Limb (tissue), 2 donors: ENCODE results near the gene CTDSPL.

ENCODE experiments used
- DNase-seq, 2 donors: peaks; one replicate each; pipeline ENCODE4 v3.0.0-alpha.2; 2016; ENCODE audit errors: extremely low spot score in 2 of 2

CTDSPL gene

GRCh38 chr3:38000242-38000916 lies 138.7 kb downstream of the CTDSPL start:
- DNase-seq = no peak

DNA sequence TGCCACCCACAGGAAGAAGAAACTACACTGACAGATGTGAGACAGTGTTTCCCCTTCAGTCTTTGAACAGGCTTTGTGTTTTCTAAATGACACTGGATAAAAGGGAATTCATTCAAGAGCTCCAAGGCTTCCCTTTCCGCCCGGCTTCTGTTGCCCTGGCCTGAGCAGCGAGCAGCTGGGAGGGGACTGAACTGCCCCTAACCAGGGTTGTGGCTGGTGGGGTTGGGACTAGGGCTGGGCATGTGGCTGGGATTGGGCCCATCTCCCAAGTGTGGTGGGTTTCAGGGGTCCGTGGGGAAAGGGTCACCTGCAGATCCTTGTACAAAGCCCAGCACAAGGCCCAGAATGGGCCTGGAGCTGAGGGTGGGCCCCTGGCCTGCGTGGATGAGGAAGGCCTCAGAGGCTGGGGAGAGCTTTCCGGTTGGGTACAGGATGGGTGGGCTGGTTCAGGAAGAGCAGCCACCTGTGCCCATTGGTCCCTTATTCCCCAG lies 139.3 kb downstream of the CTDSPL start:
- DNase-seq = no peak

DNA sequence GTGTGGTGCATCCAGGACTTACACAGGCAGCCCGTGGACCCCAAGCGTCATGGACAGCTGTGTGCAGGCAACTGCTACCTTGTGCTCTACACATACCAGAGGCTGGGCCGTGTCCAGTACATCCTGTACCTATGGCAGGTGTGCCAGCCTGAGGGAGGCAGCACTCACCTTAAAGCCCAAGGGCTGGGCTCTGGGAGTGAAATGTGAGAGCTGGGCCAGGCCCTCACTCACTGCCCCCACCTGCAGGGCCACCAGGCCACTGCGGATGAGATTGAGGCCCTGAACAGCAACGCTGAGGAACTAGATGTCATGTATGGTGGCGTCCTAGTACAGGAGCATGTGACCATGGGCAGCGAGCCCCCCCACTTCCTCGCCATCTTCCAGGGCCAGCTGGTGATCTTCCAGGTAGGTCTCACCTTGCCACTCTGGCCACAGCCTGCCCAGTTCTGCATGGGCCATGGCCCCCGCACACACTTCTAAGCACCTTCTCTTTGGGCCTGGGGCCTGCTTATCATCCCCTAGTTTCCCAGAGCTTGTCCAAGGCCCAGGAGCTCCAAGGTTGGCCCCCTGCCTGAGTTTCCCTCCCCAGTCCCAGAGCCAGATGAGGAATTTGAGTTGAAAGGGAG lies 139.9 kb downstream of the CTDSPL start:
- DNase-seq = no peak

- no peak for DNase-seq
These were observed 140.7 kb downstream of the CTDSPL start for GRCh38 chr3:38002291-38002876.

GRCh38 chr3:38002940-38003339 lies 141.3 kb downstream of the CTDSPL start:
- no peak for DNase-seq

GRCh38 chr3:38003371-38003816 lies 141.7 kb downstream of the CTDSPL start:
- peak in 1 of 2 donors; percentile 83 for DNase-seq

GRCh38 chr3:38003817-38004414 lies 142.2 kb downstream of the CTDSPL start:
- DNase-seq = no peak

DNA sequence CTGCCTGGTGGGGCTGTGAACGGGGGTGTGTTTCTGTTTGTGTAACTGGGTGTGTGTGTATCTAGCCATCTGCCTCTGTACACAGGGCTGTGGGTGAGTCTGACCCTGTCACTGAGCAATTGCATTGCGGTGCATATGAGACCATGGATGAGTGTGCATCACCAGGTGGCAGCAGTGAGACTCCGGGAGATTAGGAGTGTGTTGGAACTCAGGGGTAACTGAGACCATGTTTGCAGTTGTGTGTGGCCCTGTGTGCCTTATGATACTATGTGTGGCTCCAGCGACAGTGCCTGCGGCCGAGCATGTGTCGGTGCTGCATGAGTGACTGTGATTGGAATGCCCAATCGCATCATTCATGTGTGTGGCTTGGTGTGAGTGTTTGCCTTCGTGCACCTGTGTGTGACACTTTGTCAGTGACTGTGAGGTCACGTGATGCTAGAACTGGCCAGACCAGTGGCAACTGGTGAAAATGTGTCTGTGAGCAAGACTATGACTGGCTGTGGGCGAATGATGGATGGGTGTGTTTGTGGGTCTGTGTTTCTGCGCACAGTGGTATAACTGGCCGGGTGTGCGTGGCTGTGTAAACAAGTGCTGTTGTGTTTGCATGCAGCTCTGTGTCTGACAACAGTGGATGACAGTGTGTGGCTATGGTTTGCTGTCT lies 142.9 kb downstream of the CTDSPL start:
- peak; percentile 24 to 77 for DNase-seq

DNA sequence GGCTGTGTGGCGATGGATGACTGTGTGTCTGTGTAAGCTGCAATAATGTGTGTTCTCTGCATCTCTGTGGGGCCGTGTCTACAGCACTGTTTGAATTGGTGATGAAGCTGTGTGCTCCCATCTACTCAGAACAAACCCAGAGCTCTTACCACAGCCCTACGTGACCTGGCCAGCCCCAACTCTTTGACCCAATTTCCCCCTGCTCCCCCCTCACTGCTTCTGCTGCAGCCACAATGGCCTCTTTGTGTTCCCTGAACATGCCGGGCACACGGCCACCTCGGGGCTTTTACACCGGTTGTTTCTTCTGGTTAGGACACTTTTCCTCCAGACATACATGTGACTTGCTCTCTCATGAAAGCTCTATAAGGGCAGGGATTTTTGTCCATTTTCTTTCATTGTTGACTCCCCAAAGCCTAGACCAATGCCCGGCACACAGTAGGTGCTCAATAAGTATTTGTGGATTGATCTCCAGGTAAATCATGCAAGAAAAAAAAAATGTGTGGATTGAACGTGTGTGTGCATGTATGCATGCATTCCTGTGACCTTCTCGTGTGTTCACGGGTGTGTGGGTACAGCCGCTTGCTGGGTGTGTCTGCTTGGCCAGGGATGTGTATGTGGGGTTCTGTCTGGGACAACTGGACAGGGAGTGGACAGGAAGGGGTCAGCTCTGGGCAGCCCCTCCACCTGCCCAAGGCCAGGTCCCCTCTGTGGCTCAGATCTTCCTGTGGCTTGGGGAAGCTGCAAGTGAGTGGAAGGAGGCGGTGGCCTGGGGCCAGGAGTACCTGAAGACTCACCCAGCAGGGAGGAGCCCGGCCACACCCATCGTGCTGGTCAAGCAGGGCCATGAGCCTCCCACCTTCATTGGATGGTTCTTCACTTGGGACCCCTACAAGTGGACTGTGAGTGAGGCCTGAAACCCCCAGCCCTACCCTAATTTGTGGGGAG lies 143.7 kb downstream of the CTDSPL start:
- DNase-seq = peak in 1 of 2 donors; percentile 67

GRCh38 chr3:38006031-38006430 lies 144.4 kb downstream of the CTDSPL start:
- no peak for DNase-seq

DNA sequence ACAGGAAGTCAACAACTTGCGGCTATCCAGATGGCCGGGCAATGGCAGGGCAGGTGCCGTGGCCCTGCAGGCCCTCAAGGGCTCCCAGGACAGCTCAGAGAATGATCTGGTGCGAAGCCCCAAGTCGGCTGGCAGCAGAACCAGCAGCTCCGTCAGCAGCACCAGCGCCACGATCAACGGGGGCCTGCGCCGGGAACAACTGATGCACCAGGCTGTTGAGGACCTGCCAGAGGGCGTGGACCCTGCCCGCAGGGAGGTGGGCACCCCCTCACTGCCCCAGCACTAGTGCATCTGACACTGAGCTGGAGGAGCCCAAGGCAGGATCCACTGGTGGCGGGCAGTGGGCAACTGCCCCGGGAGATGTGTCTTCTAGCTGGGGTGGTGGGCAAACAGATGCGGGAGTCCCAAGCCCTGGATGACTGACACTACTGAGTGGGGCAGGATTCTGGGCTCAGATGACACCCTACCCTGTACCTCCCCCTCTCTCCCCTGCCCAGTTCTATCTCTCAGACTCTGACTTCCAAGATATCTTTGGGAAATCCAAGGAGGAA lies 144.8 kb downstream of the CTDSPL start:
- no peak for DNase-seq

GRCh38 chr3:38007754-38008090 lies 146.0 kb downstream of the CTDSPL start:
- DNase-seq = no peak

DNA sequence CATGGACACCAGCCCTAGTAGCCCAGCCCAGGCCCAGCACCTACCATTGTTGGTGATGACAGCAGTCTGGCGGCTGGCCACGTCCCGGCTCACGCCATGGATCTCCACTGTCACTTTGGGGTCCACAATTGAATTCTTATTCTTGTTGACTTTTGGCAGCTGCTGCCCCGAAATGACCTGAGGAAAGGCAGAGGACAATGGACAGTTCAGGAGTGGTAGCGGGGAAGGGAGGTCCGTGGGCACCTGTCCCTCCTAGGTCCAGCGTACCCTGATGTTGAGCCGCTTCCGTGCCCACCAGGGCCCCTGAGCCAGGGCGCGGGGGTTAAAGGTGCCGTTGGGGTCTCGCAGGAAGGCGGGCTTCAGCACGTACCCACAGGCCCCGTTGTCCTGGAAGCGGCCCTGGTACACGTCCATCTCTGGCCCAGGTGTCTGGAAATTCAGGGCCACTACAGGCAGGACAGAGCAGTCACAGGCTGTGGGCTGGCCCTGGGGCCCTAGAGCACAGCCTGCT lies 146.6 kb downstream of the CTDSPL start:
- no peak for DNase-seq

- DNase-seq = no peak
These were observed 147.4 kb downstream of the CTDSPL start for GRCh38 chr3:38008971-38009580.

DNA sequence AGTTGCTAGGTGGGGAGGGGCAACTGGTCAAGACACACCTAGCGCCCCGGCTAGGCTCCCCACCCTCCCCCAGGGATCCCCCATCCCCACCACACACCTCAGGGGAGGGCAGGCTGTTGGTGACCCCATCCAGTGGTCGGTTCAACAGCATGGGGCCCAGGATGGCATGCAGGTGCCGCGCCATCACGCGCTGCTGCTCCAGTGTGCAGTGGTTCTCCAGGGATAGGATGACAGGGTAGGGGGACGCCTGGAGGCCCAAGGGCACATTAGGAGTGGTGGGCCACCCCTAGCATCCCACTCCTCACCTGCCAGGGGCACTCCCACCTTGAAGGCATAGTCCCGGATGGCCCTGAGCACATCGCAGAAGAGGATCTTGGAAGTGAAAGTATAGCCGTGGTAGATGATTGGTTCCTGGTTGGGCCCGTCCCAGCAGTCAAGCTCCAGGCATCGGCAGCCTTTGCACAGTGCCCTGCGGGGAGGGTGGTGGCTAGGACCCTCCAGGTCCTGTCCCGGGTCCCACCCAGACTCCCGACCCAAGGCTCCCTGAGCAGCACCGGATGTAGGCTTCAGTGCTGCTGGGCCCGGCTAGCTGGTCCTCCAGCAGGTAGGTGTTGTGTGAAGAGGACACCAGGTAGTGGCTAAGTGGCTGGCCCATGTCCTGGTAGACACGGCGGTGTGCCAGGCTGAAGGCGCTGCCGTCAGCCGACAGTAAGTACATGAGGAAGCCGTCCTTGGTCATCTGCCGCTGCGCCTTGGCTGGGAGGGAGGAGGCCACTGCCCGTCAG lies 148.3 kb downstream of the CTDSPL start:
- DNase-seq = no peak

- no peak for DNase-seq
These were observed 149.4 kb downstream of the CTDSPL start for GRCh38 chr3:38011111-38011510.

GRCh38 chr3:38015485-38015884 lies 153.8 kb downstream of the CTDSPL start:
- DNase-seq = no peak

DNA sequence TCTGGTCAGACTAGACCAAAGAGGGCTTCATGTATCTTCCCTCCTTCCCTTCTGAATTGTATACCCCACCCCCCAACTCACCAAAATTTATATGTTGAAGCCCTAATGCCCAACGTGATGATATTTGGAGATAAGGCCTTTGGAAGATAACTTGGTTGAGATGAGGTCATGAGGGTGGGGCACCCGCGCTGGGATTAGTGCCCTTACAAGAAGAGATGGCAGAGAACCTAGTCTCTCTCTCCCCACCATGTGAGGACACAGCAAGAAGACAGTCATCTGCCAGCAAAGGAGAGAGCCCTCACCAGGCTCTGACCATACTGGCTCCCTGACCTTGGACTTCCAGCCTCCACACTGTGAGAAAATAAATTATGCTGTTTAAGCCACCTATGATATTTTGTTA lies 154.3 kb downstream of the CTDSPL start:
- DNase-seq = no peak

GRCh38 chr3:38016410-38016809 lies 154.7 kb downstream of the CTDSPL start:
- DNase-seq = no peak
